ENCODE results near the gene NUP205.
A peak's percentile ranks its signal among the peaks of the same experiment; 100 is the strongest.
"Not testable (repeated sequence)": the region's sequence is repeated elsewhere in the genome, so short reads cannot be mapped to it uniquely, and the experiment has no call there.

Gene NUP205

DNA sequence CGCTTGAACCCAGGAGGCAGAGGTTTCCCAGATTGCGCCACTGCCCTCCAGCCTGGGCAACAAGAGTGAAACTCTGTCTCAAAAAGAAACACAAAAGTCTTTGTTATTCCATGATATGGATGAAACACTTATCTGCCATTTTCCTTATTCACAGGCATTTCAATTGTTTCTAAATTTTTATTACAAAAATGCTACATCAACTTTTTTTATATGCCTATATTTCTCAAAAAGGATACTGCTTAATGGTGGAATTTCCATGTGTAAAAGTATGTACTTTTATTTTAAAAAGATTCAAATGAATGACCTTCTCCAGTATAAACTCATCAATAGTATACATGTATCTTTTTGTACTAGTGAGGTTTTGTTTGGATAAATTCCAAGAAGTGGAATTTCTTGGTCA lies 62.7 kb downstream of the NUP205 start:
- no peak for DNase-seq (ENCODE audit: low spot score)

DNA sequence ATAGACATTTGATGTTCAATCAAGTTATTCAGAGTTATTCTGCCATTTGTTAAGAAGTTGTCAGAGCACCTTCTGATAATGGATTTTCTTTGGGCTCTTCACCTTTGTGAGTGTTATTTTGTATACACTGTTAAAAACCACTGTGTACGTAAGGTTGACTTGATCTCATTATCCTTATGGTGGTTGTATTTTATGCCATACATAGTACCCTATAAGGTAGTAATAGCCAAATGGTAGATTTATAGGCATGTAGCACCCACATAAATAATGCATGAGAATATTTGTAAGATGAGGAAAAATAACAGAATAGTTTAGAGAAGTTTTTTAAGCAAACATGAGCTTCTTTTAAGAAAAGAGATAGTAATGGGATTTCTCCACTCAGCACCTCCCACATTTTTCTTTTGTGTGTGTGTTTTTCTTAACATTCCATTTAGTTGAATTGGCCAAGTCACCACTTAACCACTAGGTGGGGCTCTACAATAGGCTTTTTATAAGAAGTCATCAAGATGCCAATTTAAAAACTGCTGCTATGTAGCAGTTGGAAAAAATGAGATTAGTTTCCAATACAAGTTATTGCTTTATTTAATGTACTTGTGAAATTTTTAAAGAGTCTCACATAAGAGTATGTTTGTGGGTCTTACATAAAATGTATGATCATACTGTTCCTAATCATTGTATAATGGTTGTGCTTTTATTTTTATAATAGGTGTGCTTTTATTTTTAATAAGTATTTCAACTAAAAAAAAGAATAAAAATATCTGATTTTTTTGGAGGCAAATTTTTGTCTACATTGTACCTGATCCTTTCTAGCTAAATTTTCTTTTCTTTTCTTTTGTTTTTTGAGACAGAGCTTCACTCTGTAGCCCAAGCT lies 63.5 kb downstream of the NUP205 start:
- peak; percentile 78 for DNase-seq (ENCODE audit: low spot score)

DNA sequence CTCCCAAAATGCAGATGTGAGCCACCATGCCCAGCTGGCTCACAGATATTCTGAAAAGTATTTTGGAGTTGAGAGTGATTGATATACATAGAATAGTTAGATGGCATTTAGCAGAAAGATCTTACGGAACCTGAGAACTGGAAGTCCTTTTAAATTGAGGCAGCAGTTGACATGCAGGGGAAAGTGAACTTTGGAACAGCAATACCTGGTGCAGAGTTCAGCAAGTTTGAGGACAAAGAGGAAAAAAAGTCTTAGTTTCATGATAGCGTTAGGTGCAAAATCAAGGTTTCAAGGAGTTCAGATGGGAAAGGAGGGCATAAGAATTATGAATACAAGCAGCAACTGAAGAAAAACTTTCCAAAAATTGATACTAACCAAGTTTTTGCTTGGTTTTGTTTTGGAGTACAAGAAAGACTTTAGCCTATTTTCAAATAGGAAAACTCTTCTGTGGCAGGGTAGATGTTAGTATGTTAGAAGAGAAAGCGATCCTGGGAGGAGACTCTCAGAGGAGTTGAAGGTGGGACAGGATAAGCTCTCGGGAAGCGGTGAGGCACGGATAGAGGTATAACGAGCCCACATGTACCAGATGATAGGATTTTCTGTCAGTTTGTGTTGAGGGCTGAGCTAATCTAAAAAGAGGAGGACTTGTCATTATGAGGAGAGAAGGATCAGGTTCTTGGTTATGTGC lies 76.6 kb downstream of the NUP205 start:
- DNase-seq (ENCODE audit: low spot score) = no peak

DNA sequence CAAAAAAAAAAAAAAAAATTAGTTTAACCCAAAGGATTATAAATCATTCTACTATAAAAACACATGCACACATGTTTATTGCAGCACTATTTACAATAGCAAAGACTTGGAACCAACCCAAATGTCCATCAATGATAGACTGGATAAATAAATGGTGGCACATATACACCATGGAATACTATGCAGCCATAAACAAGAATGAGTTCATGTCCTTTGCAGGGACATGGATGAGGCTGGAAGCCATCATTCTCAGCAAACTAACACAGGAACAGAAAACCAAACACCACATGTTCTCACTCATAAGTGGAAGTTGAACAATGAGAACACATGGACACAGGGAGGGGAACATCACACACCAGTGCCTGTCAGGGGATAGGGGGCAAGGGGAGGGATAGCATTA lies 82.0 kb downstream of the NUP205 start:
- not testable (repeated sequence) for DNase-seq (ENCODE audit: low spot score)

DNA sequence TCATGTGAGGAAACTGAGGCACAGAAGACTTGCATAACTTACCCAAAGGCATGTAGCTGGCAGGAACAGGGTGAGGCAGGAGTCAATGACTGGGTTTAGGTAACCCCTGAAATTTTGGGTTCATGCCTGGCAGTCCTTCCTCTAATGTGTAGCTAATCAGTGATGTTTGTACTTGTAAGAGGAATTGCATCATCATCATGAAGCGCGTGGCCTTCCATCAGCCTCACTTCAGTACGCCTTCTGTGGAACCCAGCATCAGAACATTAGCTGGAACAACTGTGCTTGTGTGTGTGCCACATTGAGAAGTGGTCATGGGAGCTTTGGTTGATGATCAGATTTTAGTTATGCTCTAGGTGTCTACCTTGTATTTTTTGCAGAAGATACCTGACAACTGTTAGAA lies 86.4 kb downstream of the NUP205 start:
- DNase-seq (ENCODE audit: low spot score) = no peak

DNA sequence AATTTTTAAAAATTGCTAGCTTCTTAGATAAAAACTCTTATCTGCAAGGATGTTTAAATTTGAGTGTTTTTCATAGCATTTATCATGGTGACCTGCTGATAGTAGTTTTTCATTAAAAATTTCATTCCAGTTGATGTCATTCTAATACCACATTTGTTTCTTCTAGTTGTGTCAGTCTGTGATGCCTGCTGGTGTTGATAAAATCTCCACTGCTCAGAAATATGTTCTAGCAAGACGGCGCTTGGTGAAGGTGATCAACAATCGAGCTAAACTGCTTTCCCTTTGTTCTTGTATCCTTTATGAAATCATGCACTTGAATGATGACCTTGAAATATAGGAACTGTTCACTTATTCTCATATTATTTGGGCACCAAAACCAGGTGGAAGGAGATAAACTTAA lies 87.0 kb downstream of the NUP205 start:
- no peak for DNase-seq (ENCODE audit: low spot score)

DNA sequence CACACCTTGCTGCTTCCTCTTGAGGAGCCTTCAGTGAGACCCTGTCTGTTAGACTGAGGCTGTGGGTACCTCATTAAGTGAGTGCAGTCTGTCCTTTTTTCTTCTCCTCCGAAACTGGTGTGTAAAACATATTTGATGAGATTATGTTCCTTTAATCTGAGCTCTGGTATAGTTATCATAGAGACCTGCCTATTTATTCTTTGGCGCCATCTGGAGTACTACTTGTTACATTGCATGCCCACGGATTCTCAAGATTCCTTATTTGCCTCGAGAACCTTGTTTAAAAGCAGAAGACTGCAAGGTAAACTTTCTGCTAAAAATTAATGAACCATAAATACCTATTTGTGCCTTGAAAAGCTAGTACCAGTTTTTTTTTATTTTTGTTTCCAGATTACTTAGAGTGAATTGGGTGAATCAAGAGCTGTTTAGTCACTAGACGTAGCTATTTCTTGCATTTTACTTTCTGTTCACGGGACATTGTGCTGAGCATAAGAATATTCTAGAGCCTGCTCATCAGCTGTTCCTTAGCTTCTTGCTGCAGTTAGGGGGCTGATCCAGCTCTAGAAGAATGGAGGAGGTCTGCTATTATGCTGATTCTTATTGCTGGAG lies 87.7 kb downstream of the NUP205 start:
- peak; percentile 46 for DNase-seq (ENCODE audit: low spot score)

DNA sequence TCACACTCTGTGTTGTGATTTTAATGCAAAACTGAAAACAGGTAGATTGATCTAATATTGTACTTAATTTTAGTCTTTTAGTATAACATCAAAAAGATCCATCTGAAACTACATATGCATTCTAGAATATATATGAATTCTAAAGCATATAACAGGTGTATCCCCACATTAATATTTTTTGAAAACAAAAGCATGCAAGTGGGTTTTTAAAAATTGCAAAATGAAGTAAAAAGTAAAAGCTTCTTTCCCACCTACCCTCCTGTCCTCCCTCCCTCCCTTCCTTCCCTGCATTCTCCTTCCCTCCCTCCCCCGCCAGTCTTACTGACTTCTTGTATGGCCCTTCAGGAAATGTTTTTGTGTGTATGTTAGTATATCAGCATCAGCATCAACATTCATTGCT lies 90.0 kb downstream of the NUP205 start:
- DNase-seq (ENCODE audit: low spot score) = no peak

DNA sequence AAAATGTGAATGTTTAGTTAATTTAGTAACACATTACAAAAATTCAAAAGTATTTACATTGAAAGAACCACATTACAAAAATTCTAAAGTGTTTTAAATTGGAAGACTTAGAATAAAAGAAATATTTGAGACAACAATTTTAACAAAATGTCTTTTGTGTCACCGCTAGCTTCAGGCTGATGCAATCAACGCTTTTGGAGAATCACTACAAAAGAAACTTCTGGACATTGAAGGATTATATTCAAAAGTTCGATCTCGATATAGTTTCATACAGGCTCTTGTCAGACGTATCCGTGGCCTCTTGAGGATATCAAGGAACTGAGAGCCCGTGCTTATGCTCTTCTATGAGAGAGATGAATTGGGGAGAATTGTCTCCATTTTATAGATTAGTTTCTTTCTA lies 90.5 kb downstream of the NUP205 start:
- DNase-seq (ENCODE audit: low spot score) = no peak

DNA sequence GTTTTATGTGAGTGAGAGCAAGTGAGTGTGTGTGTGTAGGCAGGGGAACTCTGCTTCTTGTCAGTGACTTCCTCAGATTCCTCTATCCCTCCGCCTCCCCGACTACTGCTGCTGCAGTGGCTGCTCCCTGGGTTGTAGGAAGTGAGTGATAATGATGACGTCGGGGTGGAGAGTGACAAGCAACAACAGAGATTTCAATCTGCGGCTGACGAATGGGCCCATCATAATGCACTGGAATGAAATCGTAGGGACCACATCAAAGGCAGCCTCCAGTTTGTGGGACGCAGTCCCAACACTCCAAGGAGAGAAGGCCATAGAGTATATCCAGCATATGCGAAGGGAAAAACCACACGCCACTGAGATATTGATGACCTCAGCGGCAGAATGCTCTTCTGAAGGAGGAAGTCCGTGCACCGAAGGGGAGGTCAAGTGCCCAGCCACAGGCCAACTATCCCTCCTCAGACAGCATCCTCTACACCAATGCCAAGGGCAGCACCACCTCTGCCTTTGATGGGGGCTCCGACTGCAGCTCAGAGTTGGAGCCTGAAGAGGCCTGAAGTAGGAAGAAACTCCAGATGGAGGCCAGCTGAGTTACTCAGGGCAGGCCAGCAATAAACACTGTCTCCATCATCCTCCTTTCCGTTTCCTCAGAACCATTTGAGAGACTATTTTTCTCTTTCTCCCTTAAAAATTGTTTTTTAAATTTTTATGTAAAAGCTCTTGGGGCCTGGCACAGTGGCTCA lies 93.3 kb downstream of the NUP205 start:
- no peak for DNase-seq (ENCODE audit: low spot score)

DNA sequence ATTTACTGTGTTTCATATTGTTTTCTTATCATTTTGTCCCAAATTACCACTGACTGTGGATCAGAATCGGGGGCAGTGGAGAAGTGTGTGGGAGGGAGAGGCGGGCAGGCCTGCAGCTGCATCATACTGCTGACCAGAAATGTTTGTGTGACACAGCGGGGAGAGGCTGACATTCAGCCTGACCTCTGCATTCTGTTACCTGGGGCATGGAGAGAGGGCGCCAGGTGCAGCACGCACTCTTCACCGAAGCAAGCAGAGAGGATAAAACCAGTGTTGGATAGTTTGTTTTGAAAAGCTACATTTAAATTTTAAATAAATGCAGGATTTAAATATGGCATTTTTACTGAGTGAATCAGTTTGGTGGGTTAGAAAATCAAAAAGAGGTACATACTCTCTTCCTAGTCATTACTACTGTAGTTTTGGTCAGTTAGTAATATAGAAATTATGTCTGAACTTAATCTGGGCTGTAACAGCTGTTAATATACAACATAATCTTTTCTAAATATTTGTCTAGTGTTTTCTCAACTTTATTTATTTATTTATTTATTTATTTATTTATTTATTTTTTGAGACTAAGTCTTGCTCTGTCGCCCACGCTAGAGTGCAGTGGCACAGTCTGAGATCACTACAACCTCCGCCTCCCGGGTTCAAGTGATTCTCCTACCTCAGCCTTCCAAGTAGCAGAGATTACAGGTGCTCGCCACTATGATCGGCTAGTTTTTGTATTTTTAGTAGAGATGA lies 95.8 kb downstream of the NUP205 start:
- no peak for DNase-seq (ENCODE audit: low spot score)

DNA sequence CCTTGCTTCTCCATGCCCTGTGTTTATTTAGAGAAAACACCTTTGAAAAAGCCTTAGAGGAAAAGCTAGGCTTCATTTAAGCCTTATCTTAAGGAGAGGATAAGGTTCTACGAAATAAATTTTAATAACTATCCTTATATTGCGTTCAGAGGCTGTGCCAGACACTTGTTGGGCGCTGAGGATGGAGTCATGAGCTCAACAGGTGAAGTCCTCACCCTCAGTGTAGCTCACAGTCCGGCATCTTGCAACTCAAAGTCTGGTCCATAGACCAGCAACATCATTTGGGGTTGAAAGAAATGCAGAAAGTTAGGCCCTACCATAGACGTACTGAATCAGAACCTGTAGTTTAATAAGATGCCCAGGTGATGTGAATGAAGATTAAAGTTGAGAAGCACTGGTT lies 100.8 kb downstream of the NUP205 start:
- no peak for DNase-seq (ENCODE audit: low spot score)

DNA sequence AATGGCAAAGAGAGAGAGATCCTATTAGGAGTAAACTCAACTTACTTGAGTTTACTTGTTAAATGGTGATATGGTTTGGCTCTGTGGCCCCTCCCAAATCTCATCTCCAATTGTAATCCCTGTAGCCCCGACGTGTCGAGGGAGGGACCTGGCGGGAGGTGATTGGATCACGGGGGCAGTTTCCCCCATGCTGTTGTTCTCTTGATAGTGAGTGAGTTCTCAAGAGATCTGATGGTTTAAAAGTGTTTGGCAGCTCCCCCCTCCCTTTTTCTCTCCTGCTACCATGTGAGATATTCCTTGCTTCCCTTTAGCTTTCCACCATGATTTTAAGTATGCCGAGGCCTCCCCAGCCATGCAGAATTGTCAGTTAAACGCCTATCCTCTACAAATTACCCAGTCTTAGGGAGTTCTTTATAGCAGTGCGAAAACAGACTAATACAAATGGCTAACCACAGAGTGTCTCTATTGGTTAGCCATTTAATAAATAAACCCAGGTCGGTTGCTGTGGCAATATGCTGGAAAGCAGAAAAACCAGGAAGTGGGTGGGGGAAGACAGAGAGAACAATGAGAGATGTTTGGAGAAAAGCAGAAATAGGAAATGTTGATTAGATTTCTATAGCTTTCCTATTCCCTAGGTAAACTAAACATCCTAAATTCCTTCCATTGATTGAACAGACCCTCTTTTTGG lies 101.6 kb downstream of the NUP205 start:
- DNase-seq (ENCODE audit: low spot score) = no peak

DNA sequence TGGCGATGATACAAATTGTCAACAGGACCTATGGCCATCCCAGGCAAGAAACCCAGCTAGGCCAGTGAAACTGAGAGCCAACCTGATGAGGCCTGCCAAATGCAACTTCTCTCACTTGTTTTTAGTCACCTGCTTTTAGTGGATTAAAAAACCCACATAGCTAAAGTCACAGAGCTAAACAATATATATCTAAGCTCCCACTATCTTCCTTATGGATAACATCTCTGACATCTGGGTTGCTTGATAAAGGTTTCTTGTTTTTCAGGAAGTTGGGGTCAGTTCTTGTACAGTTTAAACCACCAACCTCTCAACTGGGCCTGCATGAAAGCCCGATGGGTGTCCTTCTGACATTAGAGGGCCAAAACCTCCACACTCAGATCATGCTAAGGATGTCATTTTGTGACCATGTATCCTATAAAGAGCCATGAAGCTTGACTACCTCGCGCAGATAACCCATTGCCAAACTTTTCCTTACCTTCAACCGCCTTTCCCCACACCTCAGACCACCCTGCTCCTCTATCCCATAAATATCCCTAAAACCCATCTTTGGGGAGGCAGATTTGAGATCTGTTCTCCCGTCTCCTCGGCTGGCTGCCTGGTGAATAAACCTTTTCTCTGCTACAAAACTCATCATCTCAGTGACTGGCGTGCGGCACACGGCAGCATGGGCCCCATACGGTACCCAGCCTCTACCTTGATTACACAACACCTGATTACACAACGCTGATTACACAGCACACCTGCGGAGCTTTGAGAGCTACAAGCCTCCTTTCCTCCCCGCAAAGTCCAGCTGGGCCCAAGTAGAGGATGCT lies 103.8 kb downstream of the NUP205 start:
- no peak for DNase-seq (ENCODE audit: low spot score)

DNA sequence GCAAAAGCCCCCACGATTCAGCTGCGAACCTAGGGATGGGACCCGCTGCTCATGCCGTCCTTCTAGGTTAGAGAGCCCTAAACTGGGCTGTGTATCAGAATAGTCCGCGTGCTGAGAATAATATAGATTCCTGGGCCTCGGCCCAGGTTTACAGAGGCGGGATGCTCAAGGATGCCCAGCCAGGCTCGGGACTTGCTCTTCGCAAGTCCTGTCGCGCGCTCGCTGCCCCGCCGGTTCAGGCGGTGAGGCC lies 104.3 kb downstream of the NUP205 start:
- DNase-seq (ENCODE audit: low spot score) = no peak

DNA sequence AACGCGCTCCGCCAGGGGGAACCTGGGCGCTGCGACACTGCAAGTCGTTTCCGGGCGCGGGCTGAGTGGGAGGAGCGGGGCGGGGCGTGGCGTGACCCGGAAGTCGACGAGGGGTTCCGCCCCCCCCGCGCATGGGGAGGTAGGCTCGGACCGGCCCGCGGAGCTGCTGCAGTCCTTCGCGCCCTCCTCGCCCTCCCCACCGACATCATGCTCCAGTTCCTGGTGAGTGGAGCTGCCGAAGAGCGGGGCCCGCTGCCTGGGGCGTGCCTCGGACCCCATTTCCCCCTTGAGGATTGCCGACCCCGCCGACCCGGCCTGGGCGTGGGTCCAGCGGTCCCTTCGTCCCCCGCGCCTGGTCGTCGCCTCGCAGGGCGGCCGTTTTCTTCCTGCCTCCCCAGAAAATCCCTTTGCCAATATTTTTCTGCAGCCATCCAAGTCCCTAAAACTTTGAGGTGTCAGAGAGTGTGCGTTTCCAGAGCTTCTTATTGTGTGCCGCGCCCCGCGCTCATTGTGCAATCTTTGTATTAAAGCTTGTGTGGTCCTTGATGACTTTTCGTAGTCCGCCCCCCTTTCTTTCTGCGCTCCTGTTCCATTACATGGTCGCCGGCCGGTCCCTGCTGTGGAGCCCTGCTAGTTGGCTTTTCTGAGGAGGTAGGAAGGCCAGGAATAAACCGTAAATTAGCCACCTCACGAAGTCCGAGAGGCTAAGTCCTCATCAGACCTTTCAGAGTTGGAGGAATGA lies 104.8 kb downstream of the NUP205 start, which contains the start of gene STMP1:
STMP1 (plus strand) TSS at position 142 of the 742 bp plus-strand sequence.
- peak; percentile 90 for DNase-seq (ENCODE audit: low spot score)

DNA sequence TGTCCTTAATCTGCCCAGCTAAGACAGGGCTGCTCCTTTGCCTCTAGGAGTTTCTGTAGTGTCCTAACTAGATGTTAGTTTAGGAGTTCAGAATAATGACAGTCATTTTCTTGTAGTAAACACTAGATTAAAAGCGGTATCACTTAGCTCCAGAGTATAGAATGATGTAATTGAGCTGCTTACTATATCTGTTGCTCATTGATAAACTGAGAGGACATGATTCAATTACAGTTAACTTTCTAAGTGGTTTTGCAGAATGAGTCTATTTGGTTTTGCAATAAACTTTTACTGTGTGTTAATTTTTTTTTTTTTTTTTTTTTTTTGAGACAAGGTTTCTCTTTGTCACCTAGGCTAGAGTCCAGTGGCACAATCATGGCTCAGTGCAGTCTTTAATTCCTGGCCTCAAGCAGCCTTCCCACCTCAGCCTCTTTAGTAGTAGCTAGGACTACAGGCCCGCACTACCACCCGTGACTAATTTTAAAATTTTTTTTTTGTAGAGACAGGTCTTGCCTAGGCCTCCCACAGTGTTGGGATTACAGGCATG lies 106.4 kb downstream of the NUP205 start:
- DNase-seq (ENCODE audit: low spot score) = no peak

DNA sequence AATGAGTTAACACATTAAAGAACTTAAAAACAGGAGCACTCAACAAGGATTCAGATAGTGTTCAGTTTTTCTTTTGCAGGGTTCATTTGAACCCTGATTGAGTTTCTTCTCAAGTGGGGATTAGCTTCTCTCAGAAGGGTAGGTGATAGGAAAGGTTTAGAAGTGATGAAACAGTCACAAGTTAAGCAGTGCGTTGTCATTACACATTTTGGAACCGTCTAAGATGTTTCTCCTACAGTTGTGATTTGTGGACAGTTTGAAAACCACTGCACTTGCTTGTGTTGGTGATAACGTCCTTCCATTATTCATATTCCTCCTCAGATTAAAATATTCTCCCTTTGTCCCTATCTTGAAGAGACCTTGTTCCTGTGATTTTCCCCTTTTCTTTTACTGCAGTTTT lies 107.3 kb downstream of the NUP205 start:
- DNase-seq (ENCODE audit: low spot score) = no peak

DNA sequence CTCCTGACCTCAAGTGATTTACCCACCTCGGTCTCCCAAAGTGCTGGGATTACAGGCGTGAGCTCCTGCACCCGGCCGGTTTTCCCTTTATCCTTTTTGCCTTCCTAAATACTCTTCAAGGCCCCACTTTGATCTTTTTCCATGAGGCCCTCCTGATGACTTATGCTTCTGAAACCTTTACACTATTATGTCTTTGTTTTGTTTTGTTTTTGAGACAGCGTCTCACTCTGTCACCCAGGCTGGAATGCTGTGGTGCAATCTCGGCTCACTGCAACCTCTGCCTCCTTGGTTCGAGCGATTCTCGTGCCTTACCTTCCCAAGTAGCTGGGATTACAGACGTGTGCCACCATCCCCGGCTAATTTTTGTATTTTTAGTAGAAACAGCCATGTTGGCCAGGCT lies 108.4 kb downstream of the NUP205 start:
- DNase-seq (ENCODE audit: low spot score) = no peak

Measured in cerebellar cortex (tissue), 1 donor.